Tongue (tissue), 2 donors: ENCODE results near the gene CORIN. TPM values are rescaled to one million over a fixed set of nuclear protein-coding genes. Genes with fewer than 3 reads are reported as not detected.
A peak's percentile ranks its signal among the peaks of the same experiment; 100 is the strongest.
"Not testable (repeated sequence)": the region's sequence is repeated elsewhere in the genome, so short reads cannot be mapped to it uniquely, and the experiment has no call there.

Source experiments
- DNase-seq: peaks from one replicate; pipeline ENCODE4 v3.0.0-alpha.2; 2015
- total RNA-seq: library from RNA; depleted of rRNA; stranded (reverse); fragments of >200 nt; gene quantifications from one replicate; pipeline ENCODE4 v1.2.3, GENCODE V29; 2014

The CORIN gene
- total RNA-seq, 1 donor from 2014 or later = 1.4 TPM

- DNase-seq = no peak
Measured at GRCh38 chr4:47830265-47831025, 7.4 kb downstream of the CORIN start.

DNA sequence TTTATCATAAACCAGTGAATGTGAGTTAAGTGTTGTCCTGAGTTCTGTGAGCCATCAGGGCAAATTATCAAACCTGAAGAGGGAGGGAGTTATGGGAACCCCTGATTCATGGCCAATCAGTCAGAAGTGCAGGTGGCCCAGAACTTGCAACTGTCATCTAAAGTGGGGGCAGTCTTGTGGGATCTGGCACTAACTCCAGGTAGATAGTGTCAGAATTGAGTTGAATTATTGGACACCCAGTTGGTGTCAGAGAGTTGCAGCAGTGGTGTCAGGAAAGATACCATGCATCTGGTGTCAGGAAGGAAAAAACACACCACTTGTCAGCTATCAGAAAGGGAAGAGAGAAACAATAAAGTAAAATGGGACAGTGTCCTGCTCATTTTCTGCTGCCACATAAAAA is 8.4 kb downstream of the CORIN start:
- no peak for DNase-seq

DNA sequence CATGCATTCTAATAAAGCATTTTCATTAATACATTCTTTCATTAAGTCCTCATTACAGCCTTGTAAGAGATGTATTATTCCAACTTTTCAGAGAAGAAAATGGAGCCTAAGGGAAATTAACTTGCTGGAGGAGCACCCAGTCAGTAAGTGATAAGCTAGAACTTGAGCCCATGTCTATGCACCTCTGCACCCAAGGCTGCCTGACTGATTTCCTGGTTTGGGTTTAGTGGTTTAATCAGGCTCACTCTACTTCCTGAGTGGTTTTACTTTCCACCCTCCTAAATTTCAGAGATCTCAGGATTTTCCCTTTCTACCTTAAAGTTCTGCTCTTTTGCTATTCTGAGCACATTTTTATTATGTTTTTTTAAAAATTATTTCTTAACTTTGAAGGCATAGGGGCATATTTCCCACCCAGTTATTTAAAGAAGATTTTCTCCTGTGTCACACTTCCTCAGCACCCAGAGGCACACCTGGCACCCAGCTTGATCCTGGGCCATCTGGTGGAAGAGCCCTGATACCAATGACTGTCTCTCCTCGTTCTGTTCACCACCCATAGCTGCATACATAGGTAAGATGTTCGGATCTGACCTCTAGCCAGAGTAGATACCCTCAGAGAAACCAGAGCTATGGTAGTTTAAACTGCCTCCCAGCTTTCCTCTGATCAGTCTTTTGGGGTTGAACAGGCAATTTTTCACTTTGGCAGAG is 10.4 kb downstream of the CORIN start:
- no peak for DNase-seq

- DNase-seq = peak; percentile 68
Measured at GRCh38 chr4:47824840-47825239, 13.0 kb downstream of the CORIN start.

GRCh38 chr4:47819178-47819577 is 18.7 kb downstream of the CORIN start:
- no peak for DNase-seq

DNA sequence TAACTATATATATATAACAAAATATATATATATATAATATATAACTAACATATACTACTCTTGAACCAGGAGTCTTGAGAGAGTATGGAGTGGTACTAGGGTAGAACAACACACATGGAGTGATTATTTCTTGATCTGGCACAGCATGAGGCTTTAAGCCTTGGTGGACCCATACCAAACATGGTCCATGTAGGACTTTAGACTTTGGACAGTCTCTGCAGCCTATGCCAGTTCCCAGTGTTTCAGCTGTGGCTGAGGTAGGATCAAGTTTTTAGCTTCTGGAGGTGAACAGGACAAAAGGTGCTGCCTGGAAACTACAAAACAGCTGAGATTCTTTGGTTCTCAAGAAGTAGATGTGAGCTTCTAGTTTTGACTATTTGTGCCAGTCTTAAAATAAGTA is 20.6 kb downstream of the CORIN start:
- no peak for DNase-seq

DNA sequence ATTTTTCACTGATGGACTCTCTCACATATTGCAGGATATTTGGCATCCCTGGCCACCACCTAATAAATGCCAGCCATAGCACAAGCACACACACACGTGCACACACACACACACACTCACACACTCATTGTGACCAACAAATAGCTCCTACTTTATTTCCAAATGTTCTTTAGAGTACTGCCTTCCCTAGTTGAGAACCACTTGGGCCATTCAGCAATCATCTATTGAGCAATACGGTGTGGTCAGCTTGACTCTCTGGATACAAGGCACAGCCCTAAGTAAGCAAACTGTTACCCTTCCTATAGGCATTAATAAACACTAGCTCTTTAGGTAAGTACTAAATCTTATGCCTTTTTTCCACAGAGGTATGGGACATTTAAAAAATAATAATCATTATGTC is 21.1 kb downstream of the CORIN start:
- DNase-seq = no peak

DNA sequence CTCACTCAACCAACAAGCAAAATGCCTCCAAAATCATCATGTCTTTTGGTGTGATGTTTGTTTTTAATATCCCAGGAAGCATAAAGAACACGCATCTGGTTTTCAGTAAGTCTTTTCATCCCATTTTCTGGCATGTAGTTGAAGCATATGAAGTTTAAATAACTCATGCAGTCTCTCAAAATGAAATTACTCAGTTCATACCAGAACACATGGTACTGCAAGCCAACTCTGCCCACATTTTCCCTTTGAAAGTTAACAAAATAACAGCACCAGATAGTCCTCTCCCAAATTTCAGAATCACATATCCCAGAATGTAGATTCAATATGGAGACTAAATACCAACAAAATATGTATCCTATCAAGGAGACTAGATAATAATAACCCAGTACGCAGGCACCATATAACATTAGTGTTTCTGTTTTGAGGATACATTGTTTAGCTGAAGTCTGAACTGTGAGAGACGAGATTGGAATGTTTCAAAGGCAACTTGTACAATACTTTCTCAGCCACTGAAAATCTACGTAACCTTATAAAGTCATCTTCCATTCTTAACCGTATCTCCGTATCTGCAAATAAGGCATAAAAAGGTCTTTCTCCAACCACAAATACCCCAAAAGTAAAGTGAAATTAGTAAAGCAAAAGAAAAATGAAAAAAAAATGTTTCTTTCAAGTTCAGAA is 23.1 kb downstream of the CORIN start:
- peak; percentile 20 for DNase-seq

DNA sequence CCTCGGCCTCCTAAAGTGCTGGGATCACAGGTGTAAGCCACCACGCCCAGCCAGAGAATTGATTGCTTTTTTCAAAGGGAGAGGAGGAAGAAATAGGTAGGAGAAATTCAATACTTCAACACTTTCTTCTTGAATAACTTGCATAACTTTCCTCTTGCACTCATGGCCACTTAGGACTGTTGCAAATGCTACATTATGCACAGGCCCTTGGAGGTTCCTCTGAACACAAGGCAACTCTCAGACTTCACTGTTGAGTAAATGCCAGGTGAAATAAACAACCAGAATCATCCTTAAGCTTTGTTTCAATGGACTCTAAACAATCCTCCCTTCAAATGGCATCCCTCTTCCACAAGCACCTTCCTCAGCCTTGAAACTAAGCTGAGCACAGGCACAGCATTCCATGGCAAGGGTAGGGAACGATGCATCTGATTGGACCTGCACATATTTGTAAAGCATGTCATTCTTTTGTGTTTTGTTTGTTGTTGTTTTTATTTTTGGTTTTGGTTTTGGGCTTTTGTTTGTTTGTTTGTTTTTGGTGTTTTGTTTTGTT is 28.1 kb downstream of the CORIN start:
- DNase-seq = no peak

- no peak for DNase-seq
Measured at GRCh38 chr4:47804598-47804997, 33.3 kb downstream of the CORIN start.

- DNase-seq = no peak
Measured at GRCh38 chr4:47801481-47802002, 36.3 kb downstream of the CORIN start.

DNA sequence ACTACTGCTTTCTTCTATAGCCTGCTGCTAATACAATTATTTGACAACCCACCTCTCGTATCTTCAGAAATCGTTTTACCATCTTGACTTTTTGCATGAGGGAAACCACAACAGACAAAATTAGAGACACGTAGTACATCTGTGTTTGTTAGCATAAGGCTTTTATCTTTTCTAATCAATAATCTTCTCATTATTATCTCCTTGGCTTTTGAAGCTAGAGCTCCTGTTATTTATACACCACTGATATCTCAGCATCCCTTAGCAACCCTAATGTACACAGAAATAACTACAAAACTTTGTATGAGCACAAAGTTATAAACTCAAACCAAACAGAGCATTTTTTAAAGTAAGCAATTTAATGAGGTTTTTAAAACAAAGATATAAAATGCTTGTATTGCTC is 39.7 kb downstream of the CORIN start:
- DNase-seq = no peak

- no peak for DNase-seq
Measured at GRCh38 chr4:47791965-47792364, 45.9 kb downstream of the CORIN start.

DNA sequence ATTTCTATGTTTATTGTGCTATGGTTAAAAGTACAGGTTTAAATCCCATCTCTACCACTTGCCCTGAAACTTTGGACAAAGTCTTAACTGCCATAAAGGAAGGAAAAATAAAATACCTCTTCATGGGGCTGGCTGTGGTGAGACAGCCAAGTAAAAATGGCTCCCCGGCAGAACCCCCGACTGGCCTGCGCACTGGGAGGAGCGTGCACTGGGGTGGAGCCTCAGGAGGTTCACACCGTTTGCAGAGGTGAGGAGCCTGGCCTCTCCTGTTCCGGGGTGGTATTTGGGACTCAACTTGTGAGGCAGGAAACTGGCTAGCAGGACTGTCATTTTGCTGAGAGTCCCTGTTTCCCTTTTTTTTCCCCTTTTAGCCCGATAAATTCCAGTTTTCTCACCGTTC is 47.8 kb downstream of the CORIN start:
- no peak for DNase-seq

DNA sequence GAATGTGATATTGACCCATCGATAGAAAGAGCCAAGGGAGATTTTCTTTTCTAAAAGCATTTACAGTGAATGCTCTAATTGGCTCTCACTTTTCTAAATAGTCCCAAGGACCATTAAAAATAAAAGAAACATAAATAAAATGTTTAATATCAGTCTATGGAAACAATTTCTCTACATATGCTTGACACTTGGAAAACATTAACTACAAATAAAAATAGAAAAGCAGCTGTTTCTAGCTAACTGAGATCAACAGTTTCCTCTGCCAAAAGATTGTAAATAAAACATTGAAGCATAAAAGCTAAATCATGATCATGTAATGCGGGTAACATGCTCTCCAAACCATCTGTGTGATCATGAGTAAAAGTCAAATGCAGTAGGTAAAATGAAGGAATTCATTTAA is 49.7 kb downstream of the CORIN start:
- DNase-seq = peak; percentile 12

DNA sequence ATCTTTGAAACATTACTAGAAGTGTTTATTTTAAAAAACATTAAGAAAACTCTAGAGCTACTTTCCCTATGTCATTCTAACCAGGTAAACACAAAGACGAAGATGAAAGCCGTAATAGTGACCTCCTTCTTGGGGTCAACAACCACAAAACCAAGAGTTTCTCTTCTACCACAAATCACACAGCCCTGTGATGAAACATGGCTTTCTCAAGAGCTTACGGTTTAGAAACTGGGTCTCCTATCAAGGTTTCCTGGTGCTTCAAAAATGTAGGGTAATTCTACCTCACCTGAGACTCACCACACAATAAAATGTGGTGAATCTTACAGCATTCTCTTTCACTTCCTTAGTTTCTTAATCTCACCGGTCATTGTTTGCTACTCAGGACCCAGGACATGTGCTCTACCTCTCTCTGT is 50.9 kb downstream of the CORIN start:
- no peak for DNase-seq

DNA sequence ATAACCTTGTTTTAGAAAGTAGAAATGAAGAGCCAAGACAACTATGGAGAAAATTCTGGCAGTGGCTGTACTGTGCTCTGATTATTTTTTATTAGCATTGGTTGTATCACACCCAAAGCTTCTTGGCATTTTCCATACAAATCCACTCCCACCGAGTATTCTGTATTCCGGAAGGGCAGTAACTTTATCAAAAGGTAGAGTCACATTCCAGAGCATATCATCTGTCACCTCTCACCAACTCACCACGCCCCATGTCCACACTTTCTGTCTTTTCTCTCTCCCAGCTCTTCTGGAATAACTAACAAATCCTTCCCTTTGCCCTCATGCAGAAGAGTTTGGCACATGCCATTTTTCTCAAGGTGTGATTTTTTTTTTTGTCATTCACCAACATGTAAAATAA is 52.7 kb downstream of the CORIN start:
- no peak for DNase-seq

- DNase-seq = no peak
Measured at GRCh38 chr4:47784222-47784621, 53.6 kb downstream of the CORIN start.

- DNase-seq = no peak
Measured at GRCh38 chr4:47776353-47776752, 61.5 kb downstream of the CORIN start.

GRCh38 chr4:47774079-47774478 is 63.8 kb downstream of the CORIN start:
- no peak for DNase-seq

- DNase-seq = no peak
Measured at GRCh38 chr4:47771020-47771419, 66.8 kb downstream of the CORIN start.

DNA sequence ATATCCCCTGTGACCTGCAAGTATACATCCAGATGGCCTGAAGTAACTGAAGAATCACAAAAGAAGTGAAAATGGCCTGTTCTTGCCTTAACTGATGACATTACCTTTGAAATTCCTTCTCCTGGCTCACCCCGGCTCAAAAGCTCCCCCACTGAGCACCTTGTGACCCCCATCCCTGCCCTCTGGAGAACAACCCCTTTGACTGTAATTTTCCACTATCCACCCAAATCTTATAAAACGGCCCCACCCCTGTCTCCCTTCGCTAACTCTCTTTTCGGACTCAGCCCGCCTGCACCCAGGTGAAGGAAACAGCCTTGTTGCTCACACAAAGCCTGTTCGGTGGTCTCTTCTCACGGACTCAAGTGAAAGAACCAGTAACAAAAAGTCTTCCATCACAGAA is 69.9 kb downstream of the CORIN start:
- not testable (repeated sequence) for DNase-seq

- no peak for DNase-seq
Measured at GRCh38 chr4:47763279-47763678, 74.6 kb downstream of the CORIN start.
